A673 (cell line): Measurements from ENCODE around the gene ATG2B. TPM values are rescaled to one million over a fixed set of nuclear protein-coding genes. Genes with fewer than 3 reads are reported as not detected.

Experiments used
- BruUV-seq: library from RNA; stranded (reverse); fragments of 400-500 nt; replicated peaks from 2 replicates; lab custom pipeline; 2021; lab: Mats Ljungman, UMichigan
- CTCF ChIA-PET: fragments of 300-600 bp; sonication (Branson Sonifier 250); formaldehyde crosslinking; loops from one replicate; lab custom pipeline; 2022; ENCODE audit warnings: antibody characterized with exemption; lab: Charles Lee
- POLR2A ChIA-PET: fragments of 300-600 bp; sonication (Branson Sonifier 250); formaldehyde crosslinking; loops from one replicate; lab custom pipeline; 2022; ENCODE audit warnings: antibody characterized with exemption; ENCODE audit not compliant: low non-redundant PET; lab: Charles Lee
- DNase-seq: peaks from one replicate; pipeline ENCODE4 v3.0.0-alpha.2; 2015; ENCODE audit warnings: low spot score
- H3K27ac ChIP-seq: fragments of 200-600 bp; sonication (generic); 2 replicates; pipeline ENCODE4 v1.5.1; 2016; ENCODE audit warnings: mixed run types, low read depth, mild to moderate bottlenecking, mixed read lengths, antibody characterized with exemption, low read length; ENCODE audit not compliant: poor library complexity, severe bottlenecking
- H3K27me3 ChIP-seq: fragments of 200-600 bp; sonication (generic); replicated peaks from 2 replicates; pipeline ENCODE4 v1.6.1; 2017; ENCODE audit warnings: mixed run types, low read depth, mild to moderate bottlenecking, mixed read lengths, antibody characterized with exemption, low read length; ENCODE audit not compliant: insufficient read depth, poor library complexity
- H3K36me3 ChIP-seq: fragments of 200-600 bp; sonication (generic); 2 replicates; pipeline ENCODE4 v1.6.1; 2016; ENCODE audit warnings: mixed run types, mild to moderate bottlenecking, mixed read lengths, antibody characterized with exemption, low read length; ENCODE audit not compliant: insufficient read depth, poor library complexity, severe bottlenecking
- H3K4me1 ChIP-seq: fragments of 200-600 bp; sonication (generic); 2 replicates; pipeline ENCODE4 v1.6.1; 2017; ENCODE audit warnings: mixed run types, mild to moderate bottlenecking, mixed read lengths, antibody characterized with exemption, low read length; ENCODE audit not compliant: insufficient read depth, poor library complexity, severe bottlenecking
- H3K4me3 ChIP-seq: fragments of 200-600 bp; sonication (generic); 2 replicates; pipeline ENCODE4 v1.5.1; 2016; ENCODE audit warnings: low read depth, mixed run types, mild to moderate bottlenecking, mixed read lengths, low read length; ENCODE audit not compliant: poor library complexity, severe bottlenecking
- H3K9me3 ChIP-seq: fragments of 200-600 bp; sonication (generic); 2 replicates; pipeline ENCODE4 v1.6.1; 2016; ENCODE audit warnings: mixed run types, low read depth, mild to moderate bottlenecking, mixed read lengths, antibody characterized with exemption, low read length; ENCODE audit not compliant: poor library complexity, severe bottlenecking
- EZH2 ChIP-seq: fragments of 200-600 bp; sonication (generic); IDR thresholded peaks from 2 replicates; pipeline ENCODE4 v1.6.1; 2017; ENCODE audit warnings: borderline replicate concordance, low read depth, mild to moderate bottlenecking, mixed read lengths, antibody characterized with exemption, low read length; ENCODE audit not compliant: poor library complexity, severe bottlenecking
- intact Hi-C: fragments of 100-400 bp; cut with micrococcal nuclease; formaldehyde crosslinking; loops from one replicate; pipeline ENCODE4 v1.10.0; 2022; ENCODE audit not compliant: unreplicated experiment
- total RNA-seq: library from RNA; stranded (reverse); gene quantifications from 2 replicates; pipeline ENCODE4 v1.2.3, GENCODE V29; 2021
- TF ChIP-seq, protein P1 (sequence below): fragments of 300-800, 200-600 bp; sonication (generic); conservative IDR thresholded peaks from 2 replicates; pipeline ENCODE4 v1.5.1; 2017; ENCODE audit warnings: low read depth, mild to moderate bottlenecking, antibody characterized with exemption, low read length, moderate library complexity, mixed read lengths

ATG2B gene
- total RNA-seq, 1 experiment from 2014 or later = 22.7 TPM

DNA sequence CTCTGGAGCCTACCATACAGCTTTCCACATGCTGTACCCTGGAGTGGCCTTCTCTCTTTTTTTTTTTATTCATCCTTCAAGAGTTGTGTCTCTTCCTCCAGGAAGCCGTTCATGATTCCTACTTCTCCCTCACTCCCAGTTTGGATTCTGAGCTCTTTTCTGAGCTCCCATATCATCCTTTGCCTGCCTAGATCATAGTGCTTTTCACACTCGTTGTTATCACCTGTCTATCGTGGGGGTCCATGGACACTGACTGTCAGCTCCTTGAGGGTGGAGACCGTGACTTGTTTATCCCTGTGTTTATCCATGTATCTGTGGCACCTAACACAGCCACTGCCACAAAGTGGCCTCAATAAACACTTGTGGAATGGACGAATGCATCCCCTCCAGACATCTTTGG lies 35.8 kb upstream of the ATG2B start:
- intact Hi-C loops = no loop called here
- ChIA-PET POLR2A (no interaction called here), CTCF (no interaction called here)
- BruUV-seq = no TSS peak
- DNase-seq = no peak
- no peaks in the 10 kb centered on the region for H3K4me1 ChIP-seq
- H3K27ac ChIP-seq = no peak overlapping the region
- no peaks in the 10 kb centered on the region for H3K27me3 ChIP-seq
- H3K4me3 ChIP-seq = no peak overlapping the region
- H3K36me3 ChIP-seq = no peaks in the 10 kb centered on the region
- TF ChIP-seq, protein P1, sequence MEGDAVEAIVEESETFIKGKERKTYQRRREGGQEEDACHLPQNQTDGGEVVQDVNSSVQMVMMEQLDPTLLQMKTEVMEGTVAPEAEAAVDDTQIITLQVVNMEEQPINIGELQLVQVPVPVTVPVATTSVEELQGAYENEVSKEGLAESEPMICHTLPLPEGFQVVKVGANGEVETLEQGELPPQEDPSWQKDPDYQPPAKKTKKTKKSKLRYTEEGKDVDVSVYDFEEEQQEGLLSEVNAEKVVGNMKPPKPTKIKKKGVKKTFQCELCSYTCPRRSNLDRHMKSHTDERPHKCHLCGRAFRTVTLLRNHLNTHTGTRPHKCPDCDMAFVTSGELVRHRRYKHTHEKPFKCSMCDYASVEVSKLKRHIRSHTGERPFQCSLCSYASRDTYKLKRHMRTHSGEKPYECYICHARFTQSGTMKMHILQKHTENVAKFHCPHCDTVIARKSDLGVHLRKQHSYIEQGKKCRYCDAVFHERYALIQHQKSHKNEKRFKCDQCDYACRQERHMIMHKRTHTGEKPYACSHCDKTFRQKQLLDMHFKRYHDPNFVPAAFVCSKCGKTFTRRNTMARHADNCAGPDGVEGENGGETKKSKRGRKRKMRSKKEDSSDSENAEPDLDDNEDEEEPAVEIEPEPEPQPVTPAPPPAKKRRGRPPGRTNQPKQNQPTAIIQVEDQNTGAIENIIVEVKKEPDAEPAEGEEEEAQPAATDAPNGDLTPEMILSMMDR = no peak
- no peak for TF ChIP-seq EZH2
- H3K9me3 ChIP-seq = no peaks in the 10 kb centered on the region

DNA sequence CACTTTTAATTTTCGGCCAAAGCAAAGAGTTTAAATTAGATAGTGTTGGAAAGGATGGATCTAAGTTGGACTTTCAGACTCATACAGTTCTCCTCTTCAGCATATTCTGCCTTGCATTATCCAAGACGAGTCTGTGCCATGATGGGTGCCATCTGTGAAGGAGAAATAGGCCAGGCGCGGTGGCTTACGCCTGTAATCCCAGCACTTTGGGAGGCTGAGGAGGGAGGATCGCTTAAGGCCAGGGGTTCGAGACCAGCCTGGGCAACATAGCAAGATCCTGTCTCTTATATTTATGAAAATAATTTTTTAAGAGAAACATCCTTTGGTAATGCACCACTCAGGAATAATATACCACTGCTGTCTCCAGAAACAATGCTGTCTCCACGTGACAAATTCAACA lies 35.3 kb upstream of the ATG2B start:
- H3K4me3 ChIP-seq = no peak overlapping the region
- POLR2A ChIA-PET = no interaction called here
- no peaks in the 10 kb centered on the region for H3K36me3 ChIP-seq
- CTCF ChIA-PET = no interaction called here
- no peaks in the 10 kb centered on the region for H3K9me3 ChIP-seq
- H3K27me3 ChIP-seq = no peaks in the 10 kb centered on the region
- BruUV-seq = no TSS peak
- TF ChIP-seq, protein P1 = no peak
- TF ChIP-seq EZH2 = no peak
- H3K27ac ChIP-seq = no peak overlapping the region
- no peaks in the 10 kb centered on the region for H3K4me1 ChIP-seq
- DNase-seq = no peak
- intact Hi-C loops = no loop called here

DNA sequence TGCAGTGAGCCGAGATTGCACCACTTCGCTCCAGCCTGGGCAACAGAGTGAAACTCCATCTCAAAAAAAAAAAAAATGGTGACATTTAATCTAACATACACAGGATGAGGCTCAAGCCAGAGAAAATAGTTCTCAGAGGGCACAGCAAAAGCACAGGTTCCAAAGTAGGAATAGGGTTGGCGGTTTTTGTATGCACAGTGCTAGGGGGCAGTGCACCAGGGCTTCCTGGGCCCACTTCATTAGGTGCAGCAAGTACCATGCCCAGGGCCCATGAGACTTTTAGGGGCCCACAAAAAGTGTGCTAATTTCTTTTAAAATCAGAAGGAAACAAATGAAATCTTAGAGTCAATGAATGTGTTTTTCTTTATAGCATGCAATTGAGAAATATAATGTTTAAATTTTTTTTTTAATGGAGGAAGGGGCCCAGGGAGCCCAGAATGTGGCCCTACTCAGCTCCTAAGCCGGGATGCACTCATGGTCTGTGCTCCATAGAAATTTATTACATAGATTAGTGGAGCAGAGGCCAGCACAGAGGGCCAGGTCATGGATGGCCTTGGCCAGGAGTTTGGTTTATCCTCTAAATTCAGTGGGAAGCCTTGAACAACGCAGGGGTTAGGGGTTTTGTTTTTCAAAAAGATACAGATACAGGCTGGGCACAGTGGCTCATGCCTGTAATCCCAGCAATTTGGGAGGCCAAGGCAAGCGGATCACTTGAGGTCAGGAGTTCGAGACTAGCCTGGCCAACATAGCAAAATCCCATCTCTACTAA lies 31.1 kb upstream of the ATG2B start:
- DNase-seq = no peak
- Histone ChIP-seq H3K9me3 (no peaks in the 10 kb centered on the region), H3K27me3 (no peaks in the 10 kb centered on the region), H3K4me3 (no peak overlapping the region), H3K36me3 (no peaks in the 10 kb centered on the region), H3K27ac (no peak overlapping the region), H3K4me1 (no peaks in the 10 kb centered on the region)
- no TSS peak for BruUV-seq
- POLR2A ChIA-PET = no interaction called here
- TF ChIP-seq, protein P1 = no peak
- TF ChIP-seq EZH2 = no peak
- CTCF ChIA-PET = no interaction called here
- intact Hi-C loops = no loop called here
